ENCODE data around the gene SV2C.

The SV2C gene

GRCh38 chr5:76154009-76154690 lies 71.0 kb downstream of the SV2C start (continued):
- TF ChIP-seq TSHZ2 (CRISPR knock-in tag; IDR thresholded peaks at IDR 0.05) = no peak
- no peak for TF ChIP-seq ESRRG (CRISPR knock-in tag; IDR thresholded peaks at IDR 0.05)
- TF ChIP-seq TCF4 (CRISPR knock-in tag; IDR thresholded peaks at IDR 0.05; ENCODE audit: borderline replicate concordance) = no peak
- no peak for TF ChIP-seq ARNTL (CRISPR knock-in tag; IDR thresholded peaks at IDR 0.05; ENCODE audit: borderline replicate concordance, low read depth)

GRCh38 chr5:76155536-76155935 lies 72.4 kb downstream of the SV2C start:
- no peak for ATAC-seq
- TF ChIP-seq ARNTL (CRISPR knock-in tag; IDR thresholded peaks at IDR 0.05; ENCODE audit: borderline replicate concordance, low read depth) (no peak), CSDC2 (CRISPR knock-in tag; IDR thresholded peaks at IDR 0.05) (no peak), CREB5 (CRISPR knock-in tag; IDR thresholded peaks at IDR 0.05; ENCODE audit: low read depth) (no peak), SNAI2 (CRISPR knock-in tag; IDR thresholded peaks at IDR 0.05) (no peak), ISL1 (CRISPR knock-in tag; IDR thresholded peaks at IDR 0.05) (no peak), BACH2 (CRISPR knock-in tag; IDR thresholded peaks at IDR 0.05; ENCODE audit: borderline replicate concordance) (no peak), ZFP3 (CRISPR knock-in tag; IDR thresholded peaks at IDR 0.05) (no peak), ZNF8 (CRISPR knock-in tag; IDR thresholded peaks at IDR 0.05) (no peak), OSR1 (CRISPR knock-in tag; IDR thresholded peaks at IDR 0.05) (no peak), ZC3H10 (CRISPR knock-in tag; IDR thresholded peaks at IDR 0.05) (no peak), ZFP30 (CRISPR knock-in tag; IDR thresholded peaks at IDR 0.05) (no peak), TSHZ2 (CRISPR knock-in tag; IDR thresholded peaks at IDR 0.05) (no peak), PPARA (CRISPR knock-in tag; IDR thresholded peaks at IDR 0.05; ENCODE audit: borderline replicate concordance) (no peak), TOX (CRISPR knock-in tag; IDR thresholded peaks at IDR 0.05; ENCODE audit: borderline replicate concordance) (no peak)
- TF ChIP-seq, protein P1, sequence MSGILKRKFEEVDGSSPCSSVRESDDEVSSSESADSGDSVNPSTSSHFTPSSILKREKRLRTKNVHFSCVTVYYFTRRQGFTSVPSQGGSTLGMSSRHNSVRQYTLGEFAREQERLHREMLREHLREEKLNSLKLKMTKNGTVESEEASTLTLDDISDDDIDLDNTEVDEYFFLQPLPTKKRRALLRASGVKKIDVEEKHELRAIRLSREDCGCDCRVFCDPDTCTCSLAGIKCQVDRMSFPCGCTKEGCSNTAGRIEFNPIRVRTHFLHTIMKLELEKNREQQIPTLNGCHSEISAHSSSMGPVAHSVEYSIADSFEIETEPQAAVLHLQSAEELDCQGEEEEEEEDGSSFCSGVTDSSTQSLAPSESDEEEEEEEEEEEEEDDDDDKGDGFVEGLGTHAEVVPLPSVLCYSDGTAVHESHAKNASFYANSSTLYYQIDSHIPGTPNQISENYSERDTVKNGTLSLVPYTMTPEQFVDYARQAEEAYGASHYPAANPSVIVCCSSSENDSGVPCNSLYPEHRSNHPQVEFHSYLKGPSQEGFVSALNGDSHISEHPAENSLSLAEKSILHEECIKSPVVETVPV (CRISPR knock-in tag; IDR thresholded peaks at IDR 0.05) = no peak
- TF ChIP-seq, protein P2, sequence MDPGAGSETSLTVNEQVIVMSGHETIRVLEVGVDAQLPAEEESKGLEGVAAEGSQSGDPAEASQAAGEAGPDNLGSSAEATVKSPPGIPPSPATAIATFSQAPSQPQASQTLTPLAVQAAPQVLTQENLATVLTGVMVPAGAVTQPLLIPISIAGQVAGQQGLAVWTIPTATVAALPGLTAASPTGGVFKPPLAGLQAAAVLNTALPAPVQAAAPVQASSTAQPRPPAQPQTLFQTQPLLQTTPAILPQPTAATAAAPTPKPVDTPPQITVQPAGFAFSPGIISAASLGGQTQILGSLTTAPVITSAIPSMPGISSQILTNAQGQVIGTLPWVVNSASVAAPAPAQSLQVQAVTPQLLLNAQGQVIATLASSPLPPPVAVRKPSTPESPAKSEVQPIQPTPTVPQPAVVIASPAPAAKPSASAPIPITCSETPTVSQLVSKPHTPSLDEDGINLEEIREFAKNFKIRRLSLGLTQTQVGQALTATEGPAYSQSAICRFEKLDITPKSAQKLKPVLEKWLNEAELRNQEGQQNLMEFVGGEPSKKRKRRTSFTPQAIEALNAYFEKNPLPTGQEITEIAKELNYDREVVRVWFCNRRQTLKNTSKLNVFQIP (CRISPR knock-in tag; IDR thresholded peaks at IDR 0.05; ENCODE audit: borderline replicate concordance, low read depth) = no peak

- no peak for ATAC-seq
- no peak for TF ChIP-seq ESRRG (CRISPR knock-in tag; IDR thresholded peaks at IDR 0.05)
- TF ChIP-seq, protein P1 (CRISPR knock-in tag; IDR thresholded peaks at IDR 0.05) = no peak
- TF ChIP-seq PPARA (CRISPR knock-in tag; IDR thresholded peaks at IDR 0.05; ENCODE audit: borderline replicate concordance) = no peak
- TF ChIP-seq, protein P3, sequence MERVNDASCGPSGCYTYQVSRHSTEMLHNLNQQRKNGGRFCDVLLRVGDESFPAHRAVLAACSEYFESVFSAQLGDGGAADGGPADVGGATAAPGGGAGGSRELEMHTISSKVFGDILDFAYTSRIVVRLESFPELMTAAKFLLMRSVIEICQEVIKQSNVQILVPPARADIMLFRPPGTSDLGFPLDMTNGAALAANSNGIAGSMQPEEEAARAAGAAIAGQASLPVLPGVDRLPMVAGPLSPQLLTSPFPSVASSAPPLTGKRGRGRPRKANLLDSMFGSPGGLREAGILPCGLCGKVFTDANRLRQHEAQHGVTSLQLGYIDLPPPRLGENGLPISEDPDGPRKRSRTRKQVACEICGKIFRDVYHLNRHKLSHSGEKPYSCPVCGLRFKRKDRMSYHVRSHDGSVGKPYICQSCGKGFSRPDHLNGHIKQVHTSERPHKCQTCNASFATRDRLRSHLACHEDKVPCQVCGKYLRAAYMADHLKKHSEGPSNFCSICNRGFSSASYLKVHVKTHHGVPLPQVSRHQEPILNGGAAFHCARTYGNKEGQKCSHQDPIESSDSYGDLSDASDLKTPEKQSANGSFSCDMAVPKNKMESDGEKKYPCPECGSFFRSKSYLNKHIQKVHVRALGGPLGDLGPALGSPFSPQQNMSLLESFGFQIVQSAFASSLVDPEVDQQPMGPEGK (CRISPR knock-in tag; IDR thresholded peaks at IDR 0.05; ENCODE audit: borderline replicate concordance) = no peak
- TF ChIP-seq ZC3H10 (CRISPR knock-in tag; IDR thresholded peaks at IDR 0.05) = no peak
- TF ChIP-seq TCF4 (CRISPR knock-in tag; IDR thresholded peaks at IDR 0.05; ENCODE audit: borderline replicate concordance) = no peak
- no peak for TF ChIP-seq GLIS3 (CRISPR knock-in tag; IDR thresholded peaks at IDR 0.05)
- TF ChIP-seq ZNF8 (CRISPR knock-in tag; IDR thresholded peaks at IDR 0.05) = no peak
- TF ChIP-seq TSHZ2 (CRISPR knock-in tag; IDR thresholded peaks at IDR 0.05) = no peak
These were observed 79.2 kb downstream of the SV2C start for GRCh38 chr5:76162335-76162734.

Measured in SK-N-SH treated with all-trans-retinoic acid at 6 μM for 48 hours (cell line).